ENCODE measurements around the gene CERS3. TPM values are rescaled to one million over a fixed set of nuclear protein-coding genes. Genes with fewer than 3 reads are reported as not detected.

CERS3 gene
- total and polyA plus RNA-seq, 9 donors, result 0.02 to 0.48 (median 0.15) TPM; not detected in 4

- TF ChIP-seq POLR2A (IDR thresholded peaks at IDR 0.05), result no peak
- TF ChIP-seq CTCF (IDR thresholded peaks at IDR 0.05), result no peak
- TF ChIP-seq EP300 (IDR thresholded peaks at IDR 0.05), result no peak
- H3K27me3 ChIP-seq, result no peaks in the 10 kb centered on the region
- intact Hi-C loops (cut with DNase I), result no loop called here
- no peak overlapping the region for H3K27ac ChIP-seq
- no peak overlapping the region for H3K4me3 ChIP-seq
- no peaks in the 10 kb centered on the region for H3K4me1 ChIP-seq (ENCODE audit: insufficient read depth)
- H3K9me3 ChIP-seq, result no peaks in the 10 kb centered on the region
- H3K36me3 ChIP-seq, result no peaks in the 10 kb centered on the region
- WGBS, 3 donors, result 85 to 94% (median 88%) methylated on average over 3 of the region's 3 CpGs
- DNase-seq, result no peak
Measured at GRCh38 chr15:100565591-100565990, 36.8 kb upstream of the CERS3 start.

- no peak for DNase-seq
- H3K27ac ChIP-seq, result no peak overlapping the region
- H3K36me3 ChIP-seq, result no peaks in the 10 kb centered on the region
- H3K4me1 ChIP-seq (ENCODE audit: insufficient read depth), result no peaks in the 10 kb centered on the region
- no peaks in the 10 kb centered on the region for H3K27me3 ChIP-seq
- TF ChIP-seq CTCF (IDR thresholded peaks at IDR 0.05), result no peak
- TF ChIP-seq POLR2A (IDR thresholded peaks at IDR 0.05), result no peak
- TF ChIP-seq EP300 (IDR thresholded peaks at IDR 0.05), result no peak
- H3K9me3 ChIP-seq, result no peaks in the 10 kb centered on the region
- intact Hi-C loops (cut with DNase I), result no loop called here
- no peak overlapping the region for H3K4me3 ChIP-seq
Measured at GRCh38 chr15:100560323-100560722, 31.6 kb upstream of the CERS3 start.

- Histone ChIP-seq H3K4me1 (ENCODE audit: insufficient read depth) (no peaks in the 10 kb centered on the region), H3K4me3 (no peak overlapping the region), H3K27me3 (no peaks in the 10 kb centered on the region), H3K27ac (no peak overlapping the region), H3K36me3 (no peaks in the 10 kb centered on the region), H3K9me3 (no peaks in the 10 kb centered on the region)
- DNase-seq, result peak in 1 of 5 donors; percentile 27
- WGBS, 3 donors, result 79 to 91% (median 84%) methylated on average over 2 of the region's 2 CpGs
- intact Hi-C loops (cut with DNase I), result no loop called here
- no peak for TF ChIP-seq POLR2A (IDR thresholded peaks at IDR 0.05)
- TF ChIP-seq CTCF (IDR thresholded peaks at IDR 0.05), result no peak
- TF ChIP-seq EP300 (IDR thresholded peaks at IDR 0.05), result no peak
Measured at GRCh38 chr15:100559330-100559729, 30.6 kb upstream of the CERS3 start.

- no peaks in the 10 kb centered on the region for H3K27me3 ChIP-seq
- WGBS, 3 donors, result 95 to 97% (median 96%) methylated on average over 34 to 50 of the region's 50 CpGs
- intact Hi-C loops (cut with DNase I), result no loop called here
- no peaks in the 10 kb centered on the region for H3K9me3 ChIP-seq
- no peak for DNase-seq
- H3K4me1 ChIP-seq (ENCODE audit: insufficient read depth), result no peaks in the 10 kb centered on the region
- no peak overlapping the region for H3K4me3 ChIP-seq
- H3K36me3 ChIP-seq, result no peaks in the 10 kb centered on the region
- no peak for TF ChIP-seq CTCF (IDR thresholded peaks at IDR 0.05)
- no peak for TF ChIP-seq EP300 (IDR thresholded peaks at IDR 0.05)
- TF ChIP-seq POLR2A (IDR thresholded peaks at IDR 0.05), result no peak
- no peak overlapping the region for H3K27ac ChIP-seq
Measured at GRCh38 chr15:100558771-100559254, 30.1 kb upstream of the CERS3 start.
